Endothelial cell of umbilical vein (primary cell): ENCODE results near the gene MKNK1. TPM values are rescaled to one million over a fixed set of nuclear protein-coding genes. Genes with fewer than 3 reads are reported as not detected.

ENCODE experiments used
- BruUV-seq: library from RNA; stranded (reverse); fragments of 400-500 nt; replicated peaks from 2 replicates; lab custom pipeline; 2021; lab: Mats Ljungman, UMichigan
- CTCF ChIA-PET: fragments of 300-600, 350-600 bp; sonication (Branson Sonifier 250); formaldehyde crosslinking; loops from one replicate; lab custom pipeline; 2021; ENCODE audit warnings: antibody characterized with exemption, inconsistent platforms; lab: Charles Lee
- POLR2A ChIA-PET: fragments of 300-600, 350-600 bp; sonication (Branson Sonifier 250); formaldehyde crosslinking; loops from one replicate; lab custom pipeline; 2021; ENCODE audit warnings: antibody characterized with exemption, inconsistent platforms; lab: Charles Lee
- DNase-seq: peaks from one replicate; pipeline ENCODE4 v3.0.0-alpha.2; 2011; ENCODE audit warnings: low read depth, low spot score
- FAIRE-seq: peaks from 2 replicates; lab custom pipeline; 2011; peaks lifted over from hg19 to GRCh38; lab: Jason Lieb, UNC
- H2AFZ ChIP-seq: 2 replicates; pipeline ENCODE4 v1.6.0; 2012; ENCODE audit warnings: low read depth, low read length, control low read depth, inconsistent platforms
- H3K27ac ChIP-seq: 2 replicates; pipeline ENCODE4 v1.5.1; 2011; ENCODE audit warnings: low read depth, mild to moderate bottlenecking, control low read depth, low read length, moderate library complexity; ENCODE audit not compliant: insufficient read depth
- H3K27me3 ChIP-seq, 2 experiments: 2 replicates each; pipeline versions ENCODE4 v1.6.0 to v1.6.1; 2011; ENCODE audit warnings: low read length in 2 of 2, mixed read lengths in 1 of 2; ENCODE audit not compliant: control insufficient read depth in 2 of 2, insufficient read depth in 2 of 2
- H3K36me3 ChIP-seq, 2 experiments: 2 replicates in 1 of 2; 3 replicates in 1 of 2; pipeline ENCODE4 v1.5.1; 2011; ENCODE audit warnings: low read length in 2 of 2, mild to moderate bottlenecking in 1 of 2, moderate library complexity in 1 of 2; ENCODE audit not compliant: control insufficient read depth in 2 of 2, insufficient read depth in 2 of 2; ENCODE audit errors: extremely low read depth in 1 of 2
- H3K4me1 ChIP-seq: 3 replicates; pipeline ENCODE4 v1.5.1; 2011; ENCODE audit warnings: mild to moderate bottlenecking, low read length; ENCODE audit not compliant: control insufficient read depth, insufficient read depth; ENCODE audit errors: extremely low read depth
- H3K4me2 ChIP-seq: 2 replicates; pipeline ENCODE4 v1.6.1; 2011; ENCODE audit warnings: low read length, control low read depth, mixed read lengths; ENCODE audit not compliant: insufficient read depth
- H3K4me3 ChIP-seq, 3 experiments: fragments of 200-600 bp in 1 of 3; sonication (generic), shearing (Covaris generic) in 1 of 3; replicated peaks in 1 of 3; 2 replicates each; pipeline ENCODE4 v1.5.1; 2011 to 2016; ENCODE audit warnings: control low read depth in 3 of 3, low read length in 3 of 3, mild to moderate bottlenecking in 2 of 3, inconsistent platforms in 1 of 3, low read depth in 1 of 3, moderate library complexity in 1 of 3; ENCODE audit not compliant: insufficient read depth in 1 of 3
- H3K79me2 ChIP-seq: 2 replicates; pipeline ENCODE4 v1.6.0; 2012; ENCODE audit warnings: low read length, inconsistent platforms; ENCODE audit not compliant: control insufficient read depth, insufficient read depth
- H3K9ac ChIP-seq: replicated peaks from 2 replicates; pipeline ENCODE3; 2011; ENCODE audit warnings: low read length, control low read depth; ENCODE audit not compliant: insufficient read depth; ENCODE audit errors: extremely low read depth
- H3K9me1 ChIP-seq: replicated peaks from 3 replicates; pipeline ENCODE4 v1.6.0; 2011; ENCODE audit warnings: mild to moderate bottlenecking, low read length; ENCODE audit not compliant: control insufficient read depth, insufficient read depth; ENCODE audit errors: extremely low read depth
- H3K9me3 ChIP-seq: replicated peaks from 2 replicates; pipeline ENCODE4 v1.5.1; 2012; ENCODE audit warnings: low read length, inconsistent platforms; ENCODE audit not compliant: control insufficient read depth, insufficient read depth
- H4K20me1 ChIP-seq: replicated peaks from 2 replicates; pipeline ENCODE3; 2011; ENCODE audit warnings: mild to moderate bottlenecking, low read length; ENCODE audit not compliant: control insufficient read depth, insufficient read depth; ENCODE audit errors: extremely low read depth
- CTCF ChIP-seq, 2 donors: IDR thresholded peaks; 1 replicate in 1 of 2; 2 replicates in 1 of 2; pipeline ENCODE4 v1.5.1; 2011; ENCODE audit warnings: low read length in 2 of 2, mild to moderate bottlenecking in 2 of 2, moderate library complexity in 2 of 2, control low read depth in 1 of 2, inconsistent platforms in 1 of 2, low read depth in 1 of 2; ENCODE audit not compliant: insufficient read depth in 1 of 2; ENCODE audit errors: extremely low read depth in 1 of 2
- EZH2 ChIP-seq: IDR thresholded peaks from 2 replicates; pipeline ENCODE4 v1.6.1; 2012; ENCODE audit warnings: borderline replicate concordance, low read depth, mild to moderate bottlenecking, moderate library complexity, low read length, inconsistent platforms; ENCODE audit not compliant: severe bottlenecking
- FOS ChIP-seq: IDR thresholded peaks from 2 replicates; pipeline ENCODE4 v1.6.1; 2011; ENCODE audit warnings: mild to moderate bottlenecking, low read length, moderate library complexity, borderline replicate concordance; ENCODE audit not compliant: insufficient read depth
- GATA2 ChIP-seq: IDR thresholded peaks from 2 replicates; pipeline ENCODE4 v1.7.0; 2011; ENCODE audit warnings: low read depth, mild to moderate bottlenecking, moderate library complexity, mixed read lengths, low read length; ENCODE audit not compliant: insufficient read length, insufficient read depth
- JUN ChIP-seq: IDR thresholded peaks from 2 replicates; pipeline ENCODE4 v1.6.1; 2011; ENCODE audit warnings: borderline replicate concordance, low read depth; ENCODE audit not compliant: insufficient read length, insufficient read depth
- MAX ChIP-seq: IDR thresholded peaks from 2 replicates; pipeline ENCODE4 v1.6.1; 2011; ENCODE audit not compliant: insufficient read depth, insufficient read length
- MYC ChIP-seq: IDR thresholded peaks from one replicate; pipeline ENCODE4 v1.6.1; 2011; ENCODE audit warnings: mild to moderate bottlenecking, low read depth, low read length
- POLR2A ChIP-seq: IDR thresholded peaks from 2 replicates; pipeline ENCODE4 v1.6.1; 2012; ENCODE audit warnings: low read depth, mild to moderate bottlenecking, control low read depth, low read length
- POLR2AphosphoS5 ChIP-seq: IDR thresholded peaks from 2 replicates; pipeline ENCODE4 v1.6.1; 2012; ENCODE audit warnings: low read depth, mild to moderate bottlenecking, control low read depth, low read length, moderate library complexity; ENCODE audit not compliant: insufficient read depth
- dilution Hi-C: fragments of 300-500 bp; cut with MboI; formaldehyde crosslinking; loops from one replicate; pipeline ENCODE4 v1.15.0; 2019; ENCODE audit warnings: low sequenced_read_pairs; ENCODE audit not compliant: extremely low pct_ligation_motif_present
- intact Hi-C: fragments of 100-400 bp; cut with micrococcal nuclease; formaldehyde crosslinking; loops from one replicate; pipeline ENCODE4 v1.10.0; 2022
- polyA plus RNA-seq, 4 experiments: library from polyadenylated mRNA; depleted of rRNA in 3 of 4; stranded (reverse) in 3 of 4; unstranded in 1 of 4; fragments of >200 nt; gene quantifications; 2 replicates each; pipeline versions ENCODE4 v1.2.1 to v1.2.3, GENCODE V29; 2011 to 2012; ENCODE audit warnings: missing spikeins in 1 of 4
- total RNA-seq: library from RNA; stranded (reverse); gene quantifications from 2 replicates; pipeline ENCODE4 v1.2.3, GENCODE V29; 2021

The MKNK1 gene
- total and polyA plus RNA-seq, 2 donors (not counting 3 experiments of a cell fraction or from before 2014, with no cell fraction given) = 32.9 to 42.6 TPM

GRCh38 chr1:46530311-46530710 is 73.8 kb downstream of the MKNK1 start:
- dilution Hi-C loops = no loop called here
- DNase-seq = no peak
- Histone ChIP-seq H3K4me3 (no peak overlapping the region), H3K27me3 (peaks cover 38 to 54% of the 10 kb centered on the region in 2 experiments), H3K4me2 (no peak overlapping the region), H3K36me3 (no peaks in the 10 kb centered on the region), H3K9me3 (no peaks in the 10 kb centered on the region), H4K20me1 (no peaks in the 10 kb centered on the region), H3K9ac (no peak overlapping the region), H3K4me1 (peaks cover 2% of the 10 kb centered on the region), H3K79me2 (no peaks in the 10 kb centered on the region), H3K27ac (no peak overlapping the region), H2AFZ (no peak overlapping the region), H3K9me1 (no peaks in the 10 kb centered on the region)
- intact Hi-C loops = loop anchor here (5.0 kb wide), 1 partner anchor 472 kb away; no protein-coding TSS in a partner anchor
- TF ChIP-seq POLR2A (no peak), JUN (no peak), EZH2 (no peak), POLR2AphosphoS5 (no peak), FOS (no peak), CTCF (IDR thresholded peaks at IDR 0.05; ENCODE audit: extremely low read depth in 1 of 2, insufficient read depth in 1 of 2, low read depth in 1 of 2, low read length in 2 of 2) (no peak), MYC (no peak), GATA2 (no peak), MAX (no peak)
- FAIRE-seq = no peak
- ChIA-PET POLR2A (no interaction called here), CTCF (interaction anchor here (1.6 to 6.5 kb wide), 9 partner anchors 9 to 194 kb away, joined by 3 to 165 read pairs (median 21); no protein-coding TSS in a partner anchor)
- no TSS peak for BruUV-seq
